ENCODE data around the gene S100A9. TPM values are rescaled to one million over a fixed set of nuclear protein-coding genes. Genes with fewer than 3 reads are reported as not detected.

Gene S100A9
- total and polyA plus RNA-seq, 10 donors = 947 to 6,984 (median 2,376) TPM

GRCh38 chr1:153395776-153396175, 38.1 kb downstream of the S100A9 start:
- DNase-seq = no peak
- H3K36me3 ChIP-seq = no peaks in the 10 kb centered on the region
- WGBS, 5 donors = 80 to 92% (median 88%) methylated on average over 5 to 6 of the region's 6 CpGs
- H3K9me3 ChIP-seq = no peaks in the 10 kb centered on the region
- TF ChIP-seq POLR2A (IDR thresholded peaks at IDR 0.05) (no peak), CTCF (IDR thresholded peaks at IDR 0.05 in 8 of 11, conservative IDR thresholded peaks at IDR 0.05 in 3 of 11) (no peak), POLR2AphosphoS5 (IDR thresholded peaks at IDR 0.05) (no peak)
- H3K27me3 ChIP-seq (replicated peaks in 1 of 7) = peaks cover 0 to 66% (median 0%) of the 10 kb centered on the region in 7 donors
- peak overlapping the region in 1 of 8 donors; percentile 95 for H3K27ac ChIP-seq
- intact Hi-C loops (cut with DNase I; ENCODE audit: low total_unique reads) = no loop called here
- H3K4me3 ChIP-seq = no peak overlapping the region
- peaks cover 0 to 23% (median 0%) of the 10 kb centered on the region in 6 donors for H3K4me1 ChIP-seq

GRCh38 chr1:153396461-153396860, 38.8 kb downstream of the S100A9 start:
- H3K9me3 ChIP-seq = no peaks in the 10 kb centered on the region
- WGBS, 5 donors = 79 to 85% (median 84%) methylated on average over 5 to 6 of the region's 6 CpGs
- H3K36me3 ChIP-seq = no peaks in the 10 kb centered on the region
- intact Hi-C loops (cut with DNase I; ENCODE audit: low total_unique reads) = no loop called here
- H3K27ac ChIP-seq = peak overlapping the region in 1 of 8 donors; percentile 95
- no peak for DNase-seq
- H3K27me3 ChIP-seq (replicated peaks in 1 of 7) = peaks cover 0 to 60% (median 0%) of the 10 kb centered on the region in 7 donors
- no peak for TF ChIP-seq CTCF (IDR thresholded peaks at IDR 0.05 in 8 of 11, conservative IDR thresholded peaks at IDR 0.05 in 3 of 11)
- TF ChIP-seq POLR2AphosphoS5 (IDR thresholded peaks at IDR 0.05) = no peak
- no peak for TF ChIP-seq POLR2A (IDR thresholded peaks at IDR 0.05)
- H3K4me3 ChIP-seq = no peak overlapping the region
- peaks cover 0 to 17% (median 0%) of the 10 kb centered on the region in 6 donors for H3K4me1 ChIP-seq

GRCh38 chr1:153397051-153397923, 39.6 kb downstream of the S100A9 start:
- Histone ChIP-seq H3K36me3 (no peaks in the 10 kb centered on the region), H3K4me3 (no peak overlapping the region), H3K9me3 (no peaks in the 10 kb centered on the region), H3K27ac (peak overlapping the region in 1 of 8 donors; percentile 95), H3K4me1 (peaks cover 0 to 24% (median 0%) of the 10 kb centered on the region in 6 donors), H3K27me3 (replicated peaks in 1 of 7) (peaks cover 0 to 55% (median 0%) of the 10 kb centered on the region in 7 donors)
- TF ChIP-seq POLR2A (IDR thresholded peaks at IDR 0.05) (no peak), POLR2AphosphoS5 (IDR thresholded peaks at IDR 0.05) (no peak), CTCF (IDR thresholded peaks at IDR 0.05 in 8 of 11, conservative IDR thresholded peaks at IDR 0.05 in 3 of 11) (no peak)
- 80 to 89% (median 85%) methylated on average over 19 of the region's 19 CpGs for WGBS, 5 donors
- no peak for DNase-seq
- intact Hi-C loops (cut with DNase I; ENCODE audit: low total_unique reads) = no loop called here
